H1 (cell line): ENCODE measurements around the gene SCG3. TPM values are rescaled to one million over a fixed set of nuclear protein-coding genes. Genes with fewer than 3 reads are reported as not detected.

Experiments
- CTCF ChIA-PET: fragments of 300-600 bp; sonication (Branson Sonifier 250); formaldehyde crosslinking; loops from one replicate; lab custom pipeline; 2021; ENCODE audit not compliant: partially characterized antibody; lab: Charles Lee
- POLR2A ChIA-PET: fragments of 300-600 bp; sonication (Branson Sonifier 250); formaldehyde crosslinking; loops from one replicate; lab custom pipeline; 2021; ENCODE audit warnings: inconsistent platforms; ENCODE audit not compliant: partially characterized antibody; lab: Charles Lee
- DNase-seq, 2 experiments: peaks; one replicate each; pipeline versions ENCODE4 v3.0.0 to v3.0.0-alpha.2; 2010 to 2022; ENCODE audit warnings: low spot score in 2 of 2, low read depth in 1 of 2, mixed read lengths in 1 of 2
- FAIRE-seq: peaks from 2 replicates; lab custom pipeline; 2011; peaks lifted over from hg19 to GRCh38; lab: Jason Lieb, UNC
- H2AFZ ChIP-seq: 2 replicates; pipeline ENCODE4 v1.8.1; 2012; ENCODE audit warnings: low read length, inconsistent platforms
- H2AK5ac ChIP-seq: 2 replicates; pipeline ENCODE4 v1.6.1; 2013; ENCODE audit warnings: low read depth, low read length
- H2BK120ac ChIP-seq: replicated peaks from 2 replicates; pipeline ENCODE3; 2013; ENCODE audit warnings: low read depth, low read length, inconsistent platforms
- H2BK12ac ChIP-seq: 2 replicates; pipeline ENCODE4 v1.6.1; 2013; ENCODE audit warnings: low read depth, low read length
- H2BK15ac ChIP-seq: 2 replicates; pipeline ENCODE4 v1.6.1; 2013; ENCODE audit warnings: low read length
- H2BK20ac ChIP-seq: 2 replicates; pipeline ENCODE4 v1.6.1; 2013; ENCODE audit warnings: low read length
- H2BK5ac ChIP-seq: 2 replicates; pipeline ENCODE4 v1.6.1; 2013; ENCODE audit warnings: low read depth, low read length
- H3K14ac ChIP-seq: 2 replicates; pipeline ENCODE4 v1.6.1; 2013; ENCODE audit warnings: inconsistent platforms; ENCODE audit not compliant: insufficient read length
- H3K18ac ChIP-seq: 2 replicates; pipeline ENCODE4 v1.6.1; 2013; ENCODE audit warnings: low read length; ENCODE audit errors: extremely low read depth
- H3K23ac ChIP-seq: 2 replicates; pipeline ENCODE4 v1.6.1; 2013; ENCODE audit warnings: inconsistent platforms; ENCODE audit not compliant: insufficient read length
- H3K23me2 ChIP-seq: 2 replicates; pipeline ENCODE4 v1.6.1; 2013; ENCODE audit warnings: low read depth, low read length
- H3K27ac ChIP-seq: 2 replicates; pipeline ENCODE4 v1.6.1; 2011; ENCODE audit warnings: low read depth, low read length, inconsistent platforms
- H3K27me3 ChIP-seq, 4 experiments: replicated peaks in 1 of 4; 1 replicate in 1 of 4; 2 replicates in 3 of 4; pipeline versions ENCODE4 v1.6.1 to v1.8.1; 2011 to 2013; ENCODE audit warnings: low read length in 3 of 4, mild to moderate bottlenecking in 3 of 4, inconsistent platforms in 2 of 4, mixed read lengths in 2 of 4, moderate library complexity in 1 of 4; ENCODE audit not compliant: control insufficient read depth in 3 of 4, insufficient read depth in 3 of 4; ENCODE audit errors: extremely low read depth in 1 of 4
- H3K36me3 ChIP-seq, 4 experiments: 2 replicates each; pipeline versions ENCODE4 v1.6.1 to v1.8.1; 2011 to 2013; ENCODE audit warnings: mild to moderate bottlenecking in 4 of 4, low read length in 3 of 4, moderate library complexity in 2 of 4, control low read depth in 1 of 4, inconsistent platforms in 1 of 4; ENCODE audit not compliant: insufficient read depth in 4 of 4, control insufficient read depth in 2 of 4
- H3K4ac ChIP-seq: replicated peaks from 2 replicates; pipeline ENCODE3; 2013; ENCODE audit warnings: low read length, low read depth, mixed read lengths, inconsistent platforms; ENCODE audit not compliant: insufficient read length
- H3K4me1 ChIP-seq, 4 experiments: replicated peaks in 1 of 4; 1 replicate in 1 of 4; 2 replicates in 3 of 4; pipeline versions ENCODE4 v1.6.1 to v1.8.1; 2011 to 2013; ENCODE audit warnings: low read length in 3 of 4, inconsistent platforms in 2 of 4, mixed read lengths in 1 of 4; ENCODE audit not compliant: insufficient read depth in 4 of 4, control insufficient read depth in 3 of 4
- H3K4me2 ChIP-seq, 2 experiments: 2 replicates each; pipeline versions ENCODE4 v1.6.1 to v1.8.1; 2011 to 2013; ENCODE audit warnings: low read depth in 2 of 2, low read length in 2 of 2, control low read depth in 1 of 2, inconsistent platforms in 1 of 2, mild to moderate bottlenecking in 1 of 2; ENCODE audit not compliant: insufficient read depth in 1 of 2
- H3K4me3 ChIP-seq, 4 experiments: fragments of 200-600, 300-600 bp in 1 of 4; sonication (generic), shearing (Covaris generic), sonication (Bioruptor Twin) in 1 of 4; 2 replicates each; pipeline versions ENCODE4 v1.5.1 to v1.8.1; 2011 to 2016; ENCODE audit warnings: low read length in 4 of 4, low read depth in 3 of 4, control low read depth in 2 of 4, inconsistent platforms in 2 of 4, mild to moderate bottlenecking in 2 of 4, mixed read lengths in 1 of 4, moderate library complexity in 1 of 4; ENCODE audit not compliant: insufficient read depth in 2 of 4; ENCODE audit errors: extremely low read depth in 1 of 4
- H3K56ac ChIP-seq: replicated peaks from 2 replicates; pipeline ENCODE3; 2013; ENCODE audit warnings: low read depth, mild to moderate bottlenecking, mixed read lengths, low read length, inconsistent platforms; ENCODE audit not compliant: insufficient read length
- H3K79me1 ChIP-seq: 2 replicates; pipeline ENCODE4 v1.6.1; 2013; ENCODE audit warnings: low read depth, low read length, control low read depth
- H3K79me2 ChIP-seq, 2 experiments: 2 replicates each; pipeline versions ENCODE4 v1.6.1 to v1.8.1; 2012 to 2013; ENCODE audit warnings: low read length in 2 of 2, mild to moderate bottlenecking in 2 of 2, inconsistent platforms in 1 of 2; ENCODE audit not compliant: insufficient read depth in 2 of 2, control insufficient read depth in 1 of 2
- H3K9ac ChIP-seq, 4 experiments: replicated peaks in 1 of 4; 1 replicate in 1 of 4; 2 replicates in 3 of 4; pipeline versions ENCODE4 v1.6.1 to v1.8.1; 2011 to 2013; ENCODE audit warnings: low read depth in 3 of 4, low read length in 3 of 4, control low read depth in 2 of 4, mild to moderate bottlenecking in 2 of 4, moderate library complexity in 2 of 4, inconsistent platforms in 1 of 4; ENCODE audit errors: extremely low read depth in 1 of 4
- H3K9me3 ChIP-seq, 2 experiments: 2 replicates each; pipeline versions ENCODE4 v1.6.1 to v1.8.1; 2012 to 2013; ENCODE audit warnings: mild to moderate bottlenecking in 2 of 2, moderate library complexity in 2 of 2, control low read depth in 1 of 2, inconsistent platforms in 1 of 2, low read depth in 1 of 2, low read length in 1 of 2, mixed read lengths in 1 of 2; ENCODE audit not compliant: insufficient read depth in 2 of 2
- H4K20me1 ChIP-seq, 2 experiments: replicated peaks in 1 of 2; 2 replicates each; pipeline versions ENCODE3 to v1.8.1; 2011 to 2013; ENCODE audit warnings: inconsistent platforms in 2 of 2, low read length in 2 of 2, mild to moderate bottlenecking in 1 of 2; ENCODE audit not compliant: insufficient read depth in 2 of 2, control insufficient read depth in 1 of 2
- H4K5ac ChIP-seq: 2 replicates; pipeline ENCODE4 v1.6.1; 2013; ENCODE audit warnings: low read length, low read depth, mixed read lengths, inconsistent platforms; ENCODE audit not compliant: insufficient read length
- H4K8ac ChIP-seq: 2 replicates; pipeline ENCODE4 v1.8.0; 2013; ENCODE audit warnings: mild to moderate bottlenecking, moderate library complexity, low read length, inconsistent platforms; ENCODE audit not compliant: insufficient read depth; ENCODE audit errors: extremely low read depth
- H4K91ac ChIP-seq: replicated peaks from 2 replicates; pipeline ENCODE3; 2013; ENCODE audit warnings: low read length, mixed read lengths, inconsistent platforms; ENCODE audit not compliant: insufficient read length
- BACH1 ChIP-seq: IDR thresholded peaks from 2 replicates; pipeline ENCODE4 v1.6.1; 2012; ENCODE audit warnings: low read length, improper control_type of control experiment
- NANOG ChIP-seq: IDR thresholded peaks from 2 replicates; pipeline ENCODE4 v1.6.1; 2011; ENCODE audit warnings: low read length, low read depth, mild to moderate bottlenecking, inconsistent platforms; ENCODE audit not compliant: insufficient read depth, poor library complexity, severe bottlenecking
- RBBP5 ChIP-seq: IDR thresholded peaks from 2 replicates; pipeline ENCODE4 v1.7.1; 2012; ENCODE audit warnings: low read depth, mild to moderate bottlenecking, inconsistent platforms, low read length, moderate library complexity, borderline replicate concordance
- SUZ12 ChIP-seq: fragments of 200-600 bp; sonication (generic); IDR thresholded peaks from 2 replicates; pipeline ENCODE4 v1.6.1; 2012; ENCODE audit warnings: mild to moderate bottlenecking, inconsistent platforms, low read length, moderate library complexity, mixed read lengths
- WGBS, 2 experiments: shearing (Covaris generic) in 1 of 2; methylation state at CpG; one replicate each; pipeline versions ENCODE4 v1.1.6 to v1.1.7; 2013 to 2015; ENCODE audit warnings: low lambda C conversion rate in 2 of 2, mixed read lengths in 2 of 2, inconsistent platforms in 1 of 2, low coverage in 1 of 2, missing lambda C conversion rate in 1 of 2; ENCODE audit not compliant: insufficient replicate concordance in 2 of 2, insufficient coverage in 1 of 2, insufficient read length in 1 of 2; ENCODE audit errors: extremely low coverage in 1 of 2, missing lambda C conversion rate in 1 of 2; 5-methylcytosine and 5-hydroxymethylcytosine counted together
- polyA plus RNA-seq, 7 experiments: library from polyadenylated mRNA; depleted of rRNA in 3 of 7; stranded (reverse) in 5 of 7; unstranded in 2 of 7; fragments of >200 nt in 5 of 7; fragments of 200-250 nt in 2 of 7; gene quantifications; 1 replicate in 5 of 7; 2 replicates in 1 of 7; 4 replicates in 1 of 7; pipeline versions ENCODE4 v1.2.1 to v1.2.3, GENCODE V29; 2011 to 2013; ENCODE audit warnings: missing spikeins in 2 of 7, mixed read lengths in 2 of 7
- total RNA-seq: library from RNA; stranded (reverse); fragmentation: NEBNext Ultra II Directional; extraction: Animal tissue kit (Norgen Biotek cat#: 25700); gene quantifications from 2 replicates; pipeline ENCODE4 v1.2.1, GENCODE V29; 2021
- TF ChIP-seq, protein P1 (sequence below): IDR thresholded peaks from 2 replicates; pipeline ENCODE4 v1.6.1; 2012; ENCODE audit warnings: inconsistent platforms

Gene SCG3
- total and polyA plus RNA-seq, 2 of the 8 experiments (the other 6 are each of a cell fraction or from before 2014, with no cell fraction given): 5.2 to 45.9 TPM

DNA sequence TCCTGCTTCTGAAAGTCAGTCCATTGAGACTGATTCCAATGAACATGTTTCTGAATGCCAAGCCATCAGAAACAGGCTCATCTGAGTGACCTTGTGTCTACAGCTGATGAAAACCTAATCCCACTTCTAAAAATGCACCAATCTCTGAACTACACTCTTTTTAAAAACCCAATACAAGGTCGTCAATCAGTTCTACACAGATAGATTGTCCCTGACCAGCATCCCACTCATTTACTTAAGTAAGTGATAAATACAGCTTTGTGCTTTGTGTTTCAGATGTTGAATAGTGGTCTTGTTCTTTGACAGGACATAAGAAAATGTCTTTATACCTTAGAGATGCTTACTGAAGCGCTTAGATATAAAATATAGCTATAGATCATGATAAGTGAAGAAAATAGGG lies 20.2 kb upstream of the SCG3 start:
- H2AFZ ChIP-seq: no peak overlapping the region
- H4K20me1 ChIP-seq: no peaks in the 10 kb centered on the region
- H3K4me2 ChIP-seq: no peak overlapping the region
- no peaks in the 10 kb centered on the region for H3K36me3 ChIP-seq
- WGBS, 2 experiments: 87% methylated on average over 2 of the region's 2 CpGs; no CpG with 5 or more reads in 1 of the 2 experiments
- no peaks in the 10 kb centered on the region for H3K79me2 ChIP-seq
- no peak overlapping the region for H3K56ac ChIP-seq
- no peak overlapping the region for H2BK20ac ChIP-seq
- H2BK5ac ChIP-seq: no peak overlapping the region
- H4K5ac ChIP-seq: no peak overlapping the region
- no peak overlapping the region for H2BK120ac ChIP-seq
- H2BK12ac ChIP-seq: no peak overlapping the region
- no peak overlapping the region for H3K4ac ChIP-seq
- H3K4me3 ChIP-seq: no peak overlapping the region
- no peaks in the 10 kb centered on the region for H3K4me1 ChIP-seq
- no peaks in the 10 kb centered on the region for H3K27me3 ChIP-seq
- no peaks in the 10 kb centered on the region for H3K79me1 ChIP-seq
- H2BK15ac ChIP-seq: no peak overlapping the region
- no peak overlapping the region for H3K23ac ChIP-seq
- H3K9me3 ChIP-seq: no peaks in the 10 kb centered on the region
- H3K18ac ChIP-seq: no peak overlapping the region
- H3K27ac ChIP-seq: no peak overlapping the region
- DNase-seq: no peak
- H4K8ac ChIP-seq: no peak overlapping the region
- FAIRE-seq: no peak
- H3K23me2 ChIP-seq: no peaks in the 10 kb centered on the region
- ChIA-PET CTCF (interaction anchor here (0.7 to 2.3 kb wide), 6 partner anchors 9 to 115 kb away, joined by 3 to 7 read pairs (median 6); no protein-coding TSS in a partner anchor), POLR2A (no interaction called here)
- no peak overlapping the region for H4K91ac ChIP-seq
- no peak overlapping the region for H3K14ac ChIP-seq
- H2AK5ac ChIP-seq: no peak overlapping the region
- TF ChIP-seq, protein P1, sequence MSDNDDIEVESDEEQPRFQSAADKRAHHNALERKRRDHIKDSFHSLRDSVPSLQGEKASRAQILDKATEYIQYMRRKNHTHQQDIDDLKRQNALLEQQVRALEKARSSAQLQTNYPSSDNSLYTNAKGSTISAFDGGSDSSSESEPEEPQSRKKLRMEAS: no peak
- no peak for TF ChIP-seq NANOG
- no peak for TF ChIP-seq BACH1
- TF ChIP-seq SUZ12: no peak
- no peak for TF ChIP-seq RBBP5
- no peak overlapping the region for H3K9ac ChIP-seq
